ENCODE results near the gene DIP2C.

DNA sequence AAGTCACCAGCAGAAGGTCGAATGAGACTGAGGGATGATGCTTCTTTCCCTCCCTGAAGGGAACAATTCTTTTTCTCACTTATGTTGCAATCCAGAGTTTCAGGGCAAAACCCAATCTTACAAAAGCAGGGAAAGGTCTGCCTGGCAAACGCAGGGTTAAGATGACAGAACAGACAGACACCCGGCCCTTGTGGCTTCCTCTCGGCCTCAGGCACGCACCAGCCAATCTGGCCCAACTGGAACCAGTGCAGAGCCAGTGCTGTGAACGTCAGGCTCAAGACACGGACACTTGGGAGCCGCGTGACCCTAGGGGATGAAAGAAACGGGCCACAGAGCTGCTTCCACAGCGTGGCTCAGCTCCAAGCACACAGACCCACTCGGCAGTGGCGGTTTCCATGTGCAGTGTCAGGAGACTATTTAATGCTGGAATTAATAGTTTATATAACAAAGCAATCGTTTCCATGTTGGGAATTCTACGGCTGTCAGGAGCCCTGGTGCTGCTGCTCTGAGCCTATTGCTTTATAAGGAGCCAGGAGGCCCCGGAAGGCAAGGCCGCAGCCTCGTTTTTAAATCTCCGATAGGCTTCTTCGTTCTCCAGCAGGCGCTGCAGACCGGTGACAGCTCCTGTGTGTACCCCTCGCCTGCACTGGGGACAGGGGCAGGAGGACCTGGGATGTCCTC is 198.4 kb downstream of the DIP2C start:
- TF ChIP-seq, protein P1, sequence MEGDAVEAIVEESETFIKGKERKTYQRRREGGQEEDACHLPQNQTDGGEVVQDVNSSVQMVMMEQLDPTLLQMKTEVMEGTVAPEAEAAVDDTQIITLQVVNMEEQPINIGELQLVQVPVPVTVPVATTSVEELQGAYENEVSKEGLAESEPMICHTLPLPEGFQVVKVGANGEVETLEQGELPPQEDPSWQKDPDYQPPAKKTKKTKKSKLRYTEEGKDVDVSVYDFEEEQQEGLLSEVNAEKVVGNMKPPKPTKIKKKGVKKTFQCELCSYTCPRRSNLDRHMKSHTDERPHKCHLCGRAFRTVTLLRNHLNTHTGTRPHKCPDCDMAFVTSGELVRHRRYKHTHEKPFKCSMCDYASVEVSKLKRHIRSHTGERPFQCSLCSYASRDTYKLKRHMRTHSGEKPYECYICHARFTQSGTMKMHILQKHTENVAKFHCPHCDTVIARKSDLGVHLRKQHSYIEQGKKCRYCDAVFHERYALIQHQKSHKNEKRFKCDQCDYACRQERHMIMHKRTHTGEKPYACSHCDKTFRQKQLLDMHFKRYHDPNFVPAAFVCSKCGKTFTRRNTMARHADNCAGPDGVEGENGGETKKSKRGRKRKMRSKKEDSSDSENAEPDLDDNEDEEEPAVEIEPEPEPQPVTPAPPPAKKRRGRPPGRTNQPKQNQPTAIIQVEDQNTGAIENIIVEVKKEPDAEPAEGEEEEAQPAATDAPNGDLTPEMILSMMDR (IDR thresholded peaks at IDR 0.05), result no peak
- no peak for TF ChIP-seq POLR2A (IDR thresholded peaks at IDR 0.05)
